Left colon (tissue), 2 donors: ENCODE data around the gene TENM4. TPM values are rescaled to one million over a fixed set of nuclear protein-coding genes. Genes with fewer than 3 reads are reported as not detected.

ENCODE experiments used
- ATAC-seq: fragments of 200-7000 bp; cut with Tn5 transposase; one replicate; pipeline ENCODE4 v1.9.1; 2020; ENCODE audit warnings: mild to moderate bottlenecking, moderate library complexity
- DNase-seq, 2 donors: peaks; one replicate each; pipeline ENCODE4 v3.0.0-alpha.2; 2020
- intact Hi-C, 2 donors: fragments of 100-400 bp; cut with DNase I in 1 of 2; cut with micrococcal nuclease in 1 of 2; formaldehyde crosslinking; loops; one replicate each; pipeline versions ENCODE4 v1.11.2 to v1.14.0; 2022; cut with DNase I, micrococcal nuclease
- total RNA-seq, 2 donors: library from RNA; stranded (reverse); fragmentation: NEBNext Ultra II Directional; extraction: Animal tissue kit (Norgen Biotek cat#: 25700); gene quantifications; one replicate each; pipeline ENCODE4 v1.2.1, GENCODE V29; 2021
- donor health status: DM: no; HTN: no; CAD: no.
- donor health status: DM: yes; HTN: yes; CAD: no.

TENM4 gene
- total RNA-seq, 2 donors from 2014 or later: 0.92 to 1.7 TPM

GRCh38 chr11:78821371-78822306, 619.2 kb downstream of the TENM4 start:
- DNase-seq (no peak), ATAC-seq (no peak)
- intact Hi-C loops: no loop called here

DNA sequence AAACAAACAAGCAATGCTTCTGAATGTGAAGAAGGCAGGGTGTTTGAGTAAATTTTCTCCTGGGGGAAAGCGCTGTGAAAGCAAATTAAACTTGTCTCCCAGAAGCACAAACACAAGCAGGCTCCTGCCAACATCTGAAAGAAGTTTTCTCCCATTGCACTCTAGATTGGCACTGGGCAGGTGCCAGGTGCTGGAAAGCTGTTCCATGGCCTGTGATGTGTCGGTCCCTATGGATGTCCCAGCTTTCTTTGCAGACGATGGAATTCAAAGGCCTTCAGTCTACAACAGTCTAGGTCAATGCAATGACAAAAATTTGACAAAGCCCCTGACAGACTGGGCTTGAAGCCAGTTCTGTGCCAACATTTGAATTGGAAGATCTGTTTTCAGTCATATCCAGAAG, 620.1 kb downstream of the TENM4 start:
- intact Hi-C loops: no loop called here
- ATAC-seq (no peak), DNase-seq (no peak)

GRCh38 chr11:78818201-78818600, 622.6 kb downstream of the TENM4 start:
- no peak for ATAC-seq
- intact Hi-C loops: no loop called here
- no peak for DNase-seq

GRCh38 chr11:78815831-78816230, 625.0 kb downstream of the TENM4 start:
- intact Hi-C loops: no loop called here
- DNase-seq: no peak
- ATAC-seq: no peak

GRCh38 chr11:78812513-78813293, 628.1 kb downstream of the TENM4 start:
- DNase-seq: peak; percentile 21 to 43
- ATAC-seq: peak; percentile 58
- intact Hi-C loops: no loop called here

DNA sequence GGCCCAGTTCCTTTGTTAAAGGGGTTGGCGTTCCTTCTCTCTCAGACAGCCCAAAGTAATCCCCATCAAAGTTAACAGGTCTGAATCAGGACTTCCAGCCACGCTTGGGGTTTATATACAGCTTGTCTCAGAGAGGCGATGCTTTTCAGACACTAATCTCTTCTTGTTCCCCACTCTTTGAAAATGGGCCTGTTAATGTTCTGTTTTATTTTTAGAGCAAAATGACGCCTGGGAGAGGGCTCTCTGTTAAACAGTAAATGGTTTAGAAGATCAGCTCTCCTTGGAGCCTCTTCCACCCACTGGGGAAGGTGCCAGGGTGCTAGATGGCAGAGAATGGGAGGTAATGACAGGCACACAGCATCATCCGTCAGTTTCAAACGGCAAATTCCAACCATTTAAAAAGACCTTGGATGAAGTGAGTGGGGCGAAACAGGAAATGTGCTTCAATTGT, 630.2 kb downstream of the TENM4 start:
- intact Hi-C loops: no loop called here
- ATAC-seq (no peak), DNase-seq (no peak)

GRCh38 chr11:78809931-78810541, 630.8 kb downstream of the TENM4 start:
- ATAC-seq (peak; percentile 57), DNase-seq (no peak)
- intact Hi-C loops: no loop called here

DNA sequence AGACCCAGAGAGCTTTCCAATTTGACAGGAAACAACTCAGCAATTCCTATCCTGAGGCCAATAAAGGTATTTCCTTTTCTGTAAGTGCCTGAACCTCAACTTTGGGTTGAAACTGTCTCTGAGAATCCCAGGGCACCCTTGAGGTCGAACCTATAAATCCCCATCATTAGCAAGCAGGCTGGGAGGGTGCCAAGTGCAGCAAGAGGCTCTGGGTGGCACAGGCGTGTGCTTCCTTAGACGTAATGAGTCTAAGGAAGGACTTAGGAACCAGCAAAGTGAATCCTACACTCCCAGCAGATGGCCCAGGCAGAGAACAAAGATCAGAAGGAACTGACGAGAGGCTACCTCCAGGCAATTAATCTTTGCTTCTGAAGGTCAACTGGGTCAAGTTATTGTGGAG, 631.9 kb downstream of the TENM4 start:
- DNase-seq (peak; percentile 76 to 79), ATAC-seq (peak; percentile 88)
- intact Hi-C loops: no loop called here

GRCh38 chr11:78807351-78807750, 633.5 kb downstream of the TENM4 start:
- no peak for DNase-seq
- no peak for ATAC-seq
- intact Hi-C loops: no loop called here

DNA sequence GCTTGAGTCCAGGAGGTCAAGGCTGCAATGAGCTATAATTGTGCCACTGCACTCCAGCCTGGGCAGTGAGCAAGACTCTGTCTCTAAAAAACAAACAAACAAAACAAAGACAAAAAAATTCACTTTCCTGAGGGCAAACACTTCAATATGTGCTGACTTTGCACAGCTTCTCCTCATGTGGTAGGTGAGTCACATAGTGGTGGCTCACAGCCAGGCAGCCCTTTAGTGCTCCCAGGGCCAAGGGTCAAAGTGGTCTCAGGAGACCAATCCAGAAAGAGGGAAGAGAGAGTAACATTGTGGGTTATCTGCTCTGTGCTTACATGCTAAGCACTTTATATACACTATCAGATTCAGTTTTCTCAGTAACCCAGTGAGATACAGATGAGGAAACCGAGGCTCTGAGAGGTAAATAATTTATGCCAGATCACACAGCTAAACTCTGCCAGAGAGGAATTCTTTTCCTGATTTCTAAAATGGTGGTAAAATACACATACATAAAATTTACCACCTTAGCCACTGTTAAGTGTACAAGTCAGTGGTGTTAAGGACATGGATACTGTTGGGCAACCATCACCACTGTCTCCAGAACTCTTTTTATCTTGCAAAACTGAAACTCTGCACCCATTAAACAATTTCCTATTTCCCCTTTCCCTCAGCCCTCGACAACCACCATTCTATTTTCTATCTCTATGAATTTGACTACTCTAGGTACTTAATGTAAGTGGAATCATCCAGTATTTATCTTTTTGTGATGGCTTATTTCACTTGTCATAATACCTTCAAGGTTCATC, 634.4 kb downstream of the TENM4 start:
- intact Hi-C loops: no loop called here
- ATAC-seq (no peak), DNase-seq (no peak)

DNA sequence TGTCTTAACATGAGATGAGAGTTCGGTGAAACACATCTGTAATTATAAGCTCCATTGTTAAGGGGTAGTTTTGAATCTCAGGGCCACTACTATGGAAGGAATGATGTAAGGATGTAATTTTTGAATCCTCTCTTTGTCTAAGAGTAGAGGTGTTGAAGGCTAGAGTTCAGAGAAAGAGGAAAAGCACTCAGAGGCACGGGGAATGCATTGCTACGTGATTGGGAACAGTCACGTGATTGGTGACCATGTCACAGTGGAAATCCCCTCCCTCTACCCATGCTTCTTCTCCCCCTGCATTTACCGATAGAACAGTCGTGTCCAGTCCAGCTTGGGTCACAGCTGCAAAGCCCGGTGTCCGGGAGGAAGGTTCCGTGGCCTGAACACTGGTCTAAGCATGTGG, 635.8 kb downstream of the TENM4 start:
- DNase-seq (no peak), ATAC-seq (no peak)
- intact Hi-C loops: no loop called here

DNA sequence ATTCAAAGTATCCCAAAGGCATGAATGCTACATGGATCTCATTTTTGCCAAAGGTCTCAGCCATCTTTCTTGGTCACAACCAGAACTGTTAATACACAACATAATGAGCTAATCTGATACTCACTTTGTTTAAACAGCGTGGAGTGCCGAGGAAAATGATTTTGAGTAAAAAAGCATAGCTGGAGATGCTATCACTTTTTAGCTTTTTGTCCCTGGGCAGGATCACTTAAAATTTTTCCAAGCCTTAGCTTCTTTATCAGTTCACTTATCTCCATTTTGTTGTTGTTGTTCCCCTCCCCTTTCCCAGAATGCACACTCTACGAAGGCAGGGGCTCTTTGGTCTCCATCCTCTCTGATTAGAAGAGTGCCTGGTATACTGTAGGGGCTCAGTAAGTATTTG, 636.8 kb downstream of the TENM4 start:
- no peak for ATAC-seq
- intact Hi-C loops: no loop called here

GRCh38 chr11:78802058-78802761, 638.6 kb downstream of the TENM4 start:
- intact Hi-C loops: no loop called here
- DNase-seq: no peak
- ATAC-seq: no peak

More for the DNA sequence above, 636.8 kb downstream of the TENM4 start:
- DNase-seq: no peak

GRCh38 chr11:78801161-78801884, 639.5 kb downstream of the TENM4 start:
- intact Hi-C loops: no loop called here
- peak; percentile 62 for ATAC-seq

DNA sequence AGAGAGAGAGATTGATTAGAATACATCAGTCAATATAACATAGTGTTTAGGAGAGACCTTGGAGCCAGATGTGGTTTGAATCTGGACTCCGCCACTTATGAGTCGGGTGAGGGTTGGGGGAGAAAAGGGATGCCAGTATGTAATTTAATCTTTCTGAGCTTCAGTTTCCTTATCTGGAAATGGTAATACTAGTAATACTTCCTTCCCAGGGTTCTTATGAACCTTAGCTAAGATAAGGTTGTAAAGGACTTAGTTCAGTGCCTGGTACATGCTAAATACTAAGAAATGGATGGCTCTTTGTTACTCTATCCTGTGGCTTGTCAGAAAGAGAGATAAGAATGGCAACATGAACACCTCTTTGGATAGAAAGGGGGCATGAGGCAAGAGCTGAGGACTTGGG, 640.1 kb downstream of the TENM4 start:
- intact Hi-C loops: no loop called here
- DNase-seq: no peak
- no peak for ATAC-seq

More at GRCh38 chr11:78801161-78801884, 639.5 kb downstream of the TENM4 start:
- peak in 1 of 2 donors; percentile 42 for DNase-seq

GRCh38 chr11:78800096-78800690, 640.6 kb downstream of the TENM4 start:
- DNase-seq: no peak
- intact Hi-C loops: no loop called here
- ATAC-seq: no peak

- DNase-seq: peak; percentile 66 to 78
- ATAC-seq: peak; percentile 89
- intact Hi-C loops: no loop called here
These were observed 642.2 kb downstream of the TENM4 start for GRCh38 chr11:78798663-78799062.
